WTC11 (cell line): Measurements from ENCODE around the gene PLCXD1. TPM values are rescaled to one million over a fixed set of nuclear protein-coding genes. Genes with fewer than 3 reads are reported as not detected.

Experiments used
- ATAC-seq: fragments of 200-7000 bp; cut with Tn5 transposase; 2 replicates; pipeline ENCODE4 v1.10.0; 2021; ENCODE audit warnings: mild to moderate bottlenecking, moderate library complexity
- CTCF ChIA-PET: fragments of 300-600 bp; sonication (Branson Sonifier 250); formaldehyde crosslinking; loops from one replicate; lab custom pipeline; 2021; ENCODE audit warnings: antibody characterized with exemption; lab: Charles Lee
- POLR2A ChIA-PET: fragments of 350-600 bp; sonication (Branson Sonifier 250); formaldehyde crosslinking; loops from one replicate; lab custom pipeline; 2021; ENCODE audit warnings: antibody characterized with exemption; lab: Charles Lee
- DNase-seq: peaks from one replicate; pipeline ENCODE4 v3.0.0; 2021; ENCODE audit warnings: low spot score
- H3K27ac Mint-ChIP-seq: 2 replicates; pipeline ENCODE4 v1.8.0; 2021; ENCODE audit warnings: mixed read lengths
- H3K27me3 Mint-ChIP-seq: 2 replicates; pipeline ENCODE4 v1.8.0; 2021; ENCODE audit warnings: low read depth, mild to moderate bottlenecking, moderate library complexity, mixed read lengths
- H3K36me3 Mint-ChIP-seq: 2 replicates; pipeline ENCODE4 v1.8.0; 2021; ENCODE audit warnings: mixed read lengths
- H3K4me1 Mint-ChIP-seq: 2 replicates; pipeline ENCODE4 v1.8.0; 2022; ENCODE audit warnings: mixed read lengths
- H3K4me3 Mint-ChIP-seq: 2 replicates; pipeline ENCODE4 v1.8.0; 2021; ENCODE audit warnings: mild to moderate bottlenecking, moderate library complexity, mixed read lengths
- H3K9me3 Mint-ChIP-seq: 2 replicates; pipeline ENCODE4 v1.8.0; 2021; ENCODE audit warnings: mixed read lengths
- ATF1 ChIP-seq: sonication (generic); formaldehyde crosslinking; IDR thresholded peaks from 2 replicates; pipeline ENCODE4 v1.8.1; 2023; ENCODE audit warnings: mild to moderate bottlenecking, moderate library complexity, missing genetic modification reagents
- FOXK1 ChIP-seq: sonication (generic); formaldehyde crosslinking; IDR thresholded peaks from 2 replicates; pipeline ENCODE4 v1.8.0; 2022; ENCODE audit warnings: mild to moderate bottlenecking, moderate library complexity, missing genetic modification reagents
- NFATC4 ChIP-seq: fragments of 250-450 bp; sonication (Bioruptor Pico); IDR thresholded peaks from 2 replicates; pipeline ENCODE4 v1.9.0; 2021; ENCODE audit warnings: mild to moderate bottlenecking
- ZNF263 ChIP-seq: sonication (generic); formaldehyde crosslinking; IDR thresholded peaks from 2 replicates; pipeline ENCODE4 v1.8.1; 2022; ENCODE audit warnings: low read depth, mild to moderate bottlenecking, moderate library complexity, missing genetic modification reagents
- total RNA-seq: library from RNA; stranded (reverse); gene quantifications from 3 replicates; pipeline ENCODE4 v1.2.3, GENCODE V29; 2021

Gene PLCXD1
- total RNA-seq, 1 experiment from 2014 or later: 131 TPM

DNA sequence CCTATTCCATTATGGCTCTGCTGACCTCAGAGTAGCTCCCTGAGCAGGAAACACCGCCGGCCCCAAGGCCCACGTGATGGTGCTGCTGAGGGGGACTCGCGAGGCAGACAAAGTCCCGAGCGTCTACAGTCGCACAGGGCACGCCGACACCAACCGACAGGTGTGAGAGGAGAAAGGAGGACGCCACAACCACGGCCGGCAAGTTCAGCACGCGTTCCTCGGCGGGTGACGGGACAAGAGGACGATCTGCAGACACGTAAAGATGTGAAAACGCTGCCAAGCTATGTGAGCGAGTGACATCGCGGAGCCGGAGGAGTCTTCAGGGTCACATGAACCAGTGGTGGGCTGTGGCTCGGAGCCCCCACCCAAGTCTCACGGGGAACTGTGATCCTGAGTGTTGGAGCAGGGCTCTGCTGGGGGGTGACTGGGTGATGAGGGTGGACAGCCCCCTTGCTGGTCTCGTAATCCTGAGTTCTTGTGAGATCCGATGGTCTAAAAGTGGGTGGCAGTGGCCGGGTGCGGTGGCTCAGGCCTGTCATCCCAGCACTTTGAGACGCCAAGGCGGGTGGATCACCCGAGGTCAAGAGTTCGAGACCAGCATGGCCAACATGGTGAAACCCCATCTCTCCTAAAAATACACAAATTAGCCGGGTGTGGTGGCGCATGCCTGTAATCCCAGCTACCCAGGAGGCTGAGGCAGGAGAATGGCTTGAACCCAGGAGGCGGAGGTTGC lies 71.6 kb downstream of the PLCXD1 start:
- no peak overlapping the region for H3K4me3 Mint-ChIP-seq
- no peaks in the 10 kb centered on the region for H3K27me3 Mint-ChIP-seq
- CTCF ChIA-PET: no interaction called here
- peak overlapping the region; percentile 85 for H3K27ac Mint-ChIP-seq
- ATAC-seq (no peak), DNase-seq (no peak)
- H3K36me3 Mint-ChIP-seq: peaks cover 28% of the 10 kb centered on the region
- no peaks in the 10 kb centered on the region for H3K9me3 Mint-ChIP-seq
- 0 out of 2 replicates have a peak, but pooled peaks cover 3% of the 10 kb centered on the region for H3K4me1 Mint-ChIP-seq
- TF ChIP-seq ZNF263 (CRISPR knock-in tag): no peak
- TF ChIP-seq NFATC4 (CRISPR knock-in tag): no peak
- TF ChIP-seq FOXK1 (CRISPR knock-in tag): no peak
- TF ChIP-seq ATF1: no peak
- TF ChIP-seq, all 79 proteins: peak for 0
- POLR2A ChIA-PET: no interaction called here

Other genes with a start within 250 kb of the PLCXD1 start
- gene GTPBP6, start 37.4 kb downstream of the PLCXD1 start, total RNA-seq: 63.9 to 68.5 TPM (median 67.9 TPM) in 3 replicates
- gene PPP2R3B, start 105.5 kb downstream of the PLCXD1 start, total RNA-seq: 103 to 130 TPM (median 107 TPM) in 3 replicates